C4-2B (cell line): ENCODE measurements around the gene GRB14.

Experiments
- H3K27ac ChIP-seq: fragments of 450-650 bp; 2 replicates; pipeline ENCODE4 v1.5.1; 2017
- ZFX ChIP-seq: fragments of 450-650 bp; IDR thresholded peaks from 2 replicates; pipeline ENCODE4 v1.6.1; 2017
- TF ChIP-seq, protein P1 (sequence below): fragments of 450-650 bp; conservative IDR thresholded peaks from 2 replicates; pipeline ENCODE4 v1.5.1; 2017; ENCODE audit warnings: mild to moderate bottlenecking

GRB14 gene

GRCh38 chr2:164447660-164448059 lies 173.6 kb downstream of the GRB14 start:
- TF ChIP-seq, protein P1, sequence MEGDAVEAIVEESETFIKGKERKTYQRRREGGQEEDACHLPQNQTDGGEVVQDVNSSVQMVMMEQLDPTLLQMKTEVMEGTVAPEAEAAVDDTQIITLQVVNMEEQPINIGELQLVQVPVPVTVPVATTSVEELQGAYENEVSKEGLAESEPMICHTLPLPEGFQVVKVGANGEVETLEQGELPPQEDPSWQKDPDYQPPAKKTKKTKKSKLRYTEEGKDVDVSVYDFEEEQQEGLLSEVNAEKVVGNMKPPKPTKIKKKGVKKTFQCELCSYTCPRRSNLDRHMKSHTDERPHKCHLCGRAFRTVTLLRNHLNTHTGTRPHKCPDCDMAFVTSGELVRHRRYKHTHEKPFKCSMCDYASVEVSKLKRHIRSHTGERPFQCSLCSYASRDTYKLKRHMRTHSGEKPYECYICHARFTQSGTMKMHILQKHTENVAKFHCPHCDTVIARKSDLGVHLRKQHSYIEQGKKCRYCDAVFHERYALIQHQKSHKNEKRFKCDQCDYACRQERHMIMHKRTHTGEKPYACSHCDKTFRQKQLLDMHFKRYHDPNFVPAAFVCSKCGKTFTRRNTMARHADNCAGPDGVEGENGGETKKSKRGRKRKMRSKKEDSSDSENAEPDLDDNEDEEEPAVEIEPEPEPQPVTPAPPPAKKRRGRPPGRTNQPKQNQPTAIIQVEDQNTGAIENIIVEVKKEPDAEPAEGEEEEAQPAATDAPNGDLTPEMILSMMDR = no peak
- no peak for TF ChIP-seq ZFX
- no peak overlapping the region for H3K27ac ChIP-seq
